AG04450 (cell line): ENCODE measurements around the gene ELK4. TPM values are rescaled to one million over a fixed set of nuclear protein-coding genes. Genes with fewer than 3 reads are reported as not detected.

Experiments used
- CTCF ChIA-PET: fragments of 300-600, 350-600 bp; formaldehyde crosslinking; extraction: SDS; loops from one replicate; lab custom pipeline; 2022; ENCODE audit warnings: antibody characterized with exemption, inconsistent platforms; lab: Charles Lee
- POLR2A ChIA-PET: fragments of 350-600 bp; formaldehyde crosslinking; extraction: SDS; loops from one replicate; lab custom pipeline; 2021; ENCODE audit warnings: antibody characterized with exemption, inconsistent platforms; lab: Yijun Ruan, JAX
- DNase-seq: peaks from one replicate; pipeline ENCODE4 v3.0.0-alpha.2; 2011; ENCODE audit warnings: low read depth, low spot score
- H3K27ac ChIP-seq: one replicate; pipeline ENCODE4 v1.5.1; 2012; ENCODE audit warnings: low read depth, low read length, control low read depth
- H3K27me3 ChIP-seq: one replicate; pipeline ENCODE4 v1.6.0; 2012; ENCODE audit warnings: low read length; ENCODE audit not compliant: control insufficient read depth, insufficient read depth
- H3K4me3 ChIP-seq: 2 replicates; pipeline ENCODE4 v1.5.1; 2011; ENCODE audit warnings: mild to moderate bottlenecking, low read depth, low read length, control low read depth
- H3K9me3 ChIP-seq: 2 replicates; pipeline ENCODE4 v1.5.1; 2012; ENCODE audit warnings: low read length; ENCODE audit not compliant: control insufficient read depth, insufficient read depth
- polyA plus RNA-seq: library from polyadenylated mRNA; depleted of rRNA; stranded (reverse); fragments of >200 nt; gene quantifications from 2 replicates; pipeline ENCODE4 v1.2.3, GENCODE V29; 2011
- TF ChIP-seq, protein P1 (sequence below): IDR thresholded peaks from 2 replicates; pipeline ENCODE4 v1.5.1; 2011; ENCODE audit warnings: low read depth, low read length, control low read depth, inconsistent platforms

Gene ELK4
- polyA plus RNA-seq, 1 experiment: 8.6 TPM

DNA sequence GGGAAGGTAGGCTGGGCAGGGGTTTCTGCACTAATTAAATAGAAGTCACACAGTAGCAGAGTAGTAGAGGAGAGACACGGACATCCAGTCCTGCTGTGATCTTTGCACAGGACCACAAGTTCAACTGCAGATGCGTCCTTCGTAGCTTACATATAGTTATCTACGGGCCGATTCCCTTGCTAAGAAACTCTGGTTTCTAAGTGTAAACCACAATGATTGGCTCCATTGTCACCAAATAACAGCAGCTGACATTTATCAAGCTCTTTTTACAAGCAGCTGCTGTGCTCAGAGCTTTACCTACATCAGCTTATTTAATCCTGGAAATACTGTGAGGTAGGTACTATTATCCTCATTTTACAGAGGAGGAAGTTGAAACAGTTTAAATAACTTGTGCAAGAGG lies 45.4 kb upstream of the ELK4 start:
- ChIA-PET POLR2A (no interaction called here), CTCF (interaction anchor here (0.9 to 5.2 kb wide), 5 partner anchors 17 to 88 kb away, joined by 3 to 66 read pairs (median 4); no protein-coding TSS in a partner anchor)
- Histone ChIP-seq H3K27ac (no peak overlapping the region), H3K9me3 (no peaks in the 10 kb centered on the region), H3K4me3 (no peak overlapping the region), H3K27me3 (peaks cover 4% of the 10 kb centered on the region)
- TF ChIP-seq, protein P1, sequence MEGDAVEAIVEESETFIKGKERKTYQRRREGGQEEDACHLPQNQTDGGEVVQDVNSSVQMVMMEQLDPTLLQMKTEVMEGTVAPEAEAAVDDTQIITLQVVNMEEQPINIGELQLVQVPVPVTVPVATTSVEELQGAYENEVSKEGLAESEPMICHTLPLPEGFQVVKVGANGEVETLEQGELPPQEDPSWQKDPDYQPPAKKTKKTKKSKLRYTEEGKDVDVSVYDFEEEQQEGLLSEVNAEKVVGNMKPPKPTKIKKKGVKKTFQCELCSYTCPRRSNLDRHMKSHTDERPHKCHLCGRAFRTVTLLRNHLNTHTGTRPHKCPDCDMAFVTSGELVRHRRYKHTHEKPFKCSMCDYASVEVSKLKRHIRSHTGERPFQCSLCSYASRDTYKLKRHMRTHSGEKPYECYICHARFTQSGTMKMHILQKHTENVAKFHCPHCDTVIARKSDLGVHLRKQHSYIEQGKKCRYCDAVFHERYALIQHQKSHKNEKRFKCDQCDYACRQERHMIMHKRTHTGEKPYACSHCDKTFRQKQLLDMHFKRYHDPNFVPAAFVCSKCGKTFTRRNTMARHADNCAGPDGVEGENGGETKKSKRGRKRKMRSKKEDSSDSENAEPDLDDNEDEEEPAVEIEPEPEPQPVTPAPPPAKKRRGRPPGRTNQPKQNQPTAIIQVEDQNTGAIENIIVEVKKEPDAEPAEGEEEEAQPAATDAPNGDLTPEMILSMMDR: no peak
- DNase-seq: no peak

DNA sequence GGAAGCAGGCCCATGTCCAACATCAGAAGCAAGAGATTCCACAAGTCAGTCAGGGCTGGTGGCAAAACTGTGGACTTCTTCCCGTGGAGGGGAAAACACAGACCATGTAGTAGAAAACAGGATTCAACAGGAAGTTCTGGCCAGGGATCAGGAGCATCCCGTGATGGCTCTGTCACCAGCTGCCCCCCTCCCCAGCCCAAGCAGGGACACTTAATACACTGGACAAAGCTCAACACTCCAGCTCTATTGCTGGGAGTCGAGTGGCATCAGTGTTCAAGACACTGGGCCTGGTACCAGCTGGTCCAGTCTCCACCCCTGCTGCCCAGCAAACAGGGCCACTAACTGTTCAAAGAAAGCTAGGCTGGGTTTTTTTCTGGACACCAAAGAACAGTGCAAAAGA lies 44.8 kb upstream of the ELK4 start:
- CTCF ChIA-PET: interaction anchor here (0.9 to 5.2 kb wide), 5 partner anchors 17 to 88 kb away, joined by 3 to 66 read pairs (median 4); no protein-coding TSS in a partner anchor
- TF ChIP-seq, protein P1: no peak
- POLR2A ChIA-PET: no interaction called here
- no peaks in the 10 kb centered on the region for H3K9me3 ChIP-seq
- no peak for DNase-seq
- H3K27me3 ChIP-seq: peaks cover 4% of the 10 kb centered on the region
- H3K4me3 ChIP-seq: no peak overlapping the region
- no peak overlapping the region for H3K27ac ChIP-seq

DNA sequence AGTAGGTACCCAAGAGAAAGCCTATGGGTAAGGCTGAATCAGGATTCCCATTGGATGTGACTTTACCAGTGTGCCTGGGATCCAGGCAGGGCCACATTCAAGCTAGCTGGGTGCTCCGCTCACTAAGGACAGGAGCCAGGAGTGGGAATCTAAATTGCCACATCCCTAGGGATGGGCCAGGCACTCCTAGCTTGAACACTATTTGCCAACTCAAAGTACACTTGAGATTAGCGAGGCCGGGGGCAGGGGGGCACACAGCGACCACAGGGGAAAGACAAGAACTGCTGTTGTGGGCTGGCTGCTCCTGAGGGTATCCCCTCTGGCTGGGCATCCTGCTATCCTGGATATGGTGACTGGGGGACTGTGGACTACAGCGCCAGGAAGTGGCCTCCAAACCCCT lies 44.2 kb upstream of the ELK4 start:
- no peak overlapping the region for H3K27ac ChIP-seq
- CTCF ChIA-PET: interaction anchor here (2.1 to 5.2 kb wide), 3 partner anchors 16 to 36 kb away, joined by 11 to 66 read pairs (median 46); no protein-coding TSS in a partner anchor
- no peaks in the 10 kb centered on the region for H3K9me3 ChIP-seq
- TF ChIP-seq, protein P1: no peak
- POLR2A ChIA-PET: no interaction called here
- H3K4me3 ChIP-seq: no peak overlapping the region
- no peaks in the 10 kb centered on the region for H3K27me3 ChIP-seq
- no peak for DNase-seq

DNA sequence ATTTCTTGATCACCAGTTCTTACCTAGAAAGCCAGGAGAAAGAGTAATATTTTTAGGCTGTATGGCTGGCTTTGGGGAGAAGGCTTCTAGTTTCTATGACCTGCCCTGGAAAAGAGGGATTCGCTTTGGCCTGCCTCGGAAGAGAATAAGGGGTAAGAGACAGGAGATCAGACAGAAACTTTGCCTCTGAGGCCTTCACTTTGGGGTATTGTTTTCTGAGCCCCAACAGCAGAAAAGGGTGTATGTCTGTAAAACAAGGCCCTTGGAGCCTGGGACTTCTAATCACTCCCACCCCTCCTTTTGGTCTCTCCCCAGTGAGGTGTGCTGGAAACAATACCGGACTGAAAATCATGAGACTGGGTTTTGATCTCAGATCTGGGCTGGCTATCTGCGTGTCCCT lies 43.4 kb upstream of the ELK4 start:
- Histone ChIP-seq H3K4me3 (no peak overlapping the region), H3K27me3 (no peaks in the 10 kb centered on the region), H3K27ac (no peak overlapping the region), H3K9me3 (no peaks in the 10 kb centered on the region)
- POLR2A ChIA-PET: no interaction called here
- CTCF ChIA-PET: interaction anchor here (2.1 kb wide), 1 partner anchor 16 kb away, joined by 11 read pairs; no protein-coding TSS in a partner anchor
- no peak for DNase-seq
- TF ChIP-seq, protein P1: no peak

DNA sequence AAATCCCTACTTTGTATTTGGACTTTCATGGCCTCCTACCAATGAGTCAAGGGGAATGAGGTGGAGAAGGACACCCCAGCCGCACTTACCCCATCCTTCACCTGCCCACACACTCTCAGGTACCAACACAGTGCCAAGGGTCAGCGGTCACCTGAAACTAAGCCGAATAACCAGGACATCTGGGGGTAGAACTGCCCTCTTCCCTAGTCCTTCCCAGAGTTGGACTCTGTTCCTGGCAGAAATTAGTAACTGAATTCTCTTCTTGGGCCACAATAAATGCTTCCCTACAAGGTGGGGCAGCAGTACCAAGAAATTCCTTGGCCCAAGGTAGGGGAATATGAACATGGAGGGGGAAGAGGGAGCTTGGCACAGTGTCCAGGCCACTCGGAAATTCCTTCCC lies 41.2 kb upstream of the ELK4 start:
- Histone ChIP-seq H3K27me3 (no peaks in the 10 kb centered on the region), H3K27ac (no peak overlapping the region), H3K9me3 (no peaks in the 10 kb centered on the region), H3K4me3 (no peak overlapping the region)
- CTCF ChIA-PET: interaction anchor here (0.9 to 1.8 kb wide), 3 partner anchors 13 to 38 kb away, joined by 3 to 6 read pairs (median 3); no protein-coding TSS in a partner anchor
- TF ChIP-seq, protein P1: no peak
- DNase-seq: no peak
- POLR2A ChIA-PET: no interaction called here
